DMS 273 (cell line): ENCODE results near the gene DEFB123.

ENCODE experiments used
- DNase-seq: peaks from one replicate; lab custom pipeline; 2025; ENCODE audit not compliant: unreplicated experiment; lab: John Stamatoyannopoulos, UW

The DEFB123 gene

GRCh38 chr20:31473331-31474096 is 33.1 kb downstream of the DEFB123 start:
- DNase-seq = no peak

- no peak for DNase-seq
Observed at GRCh38 chr20:31474097-31474436, 33.6 kb downstream of the DEFB123 start.

- DNase-seq = peak; percentile 28
Observed at GRCh38 chr20:31474758-31475427, 34.5 kb downstream of the DEFB123 start, which contains the start of the genes DEFB124 and REM1. DEFB124 (minus strand) TSS chr20:31475127; CDS start chr20:31473013, 2,114 bp downstream. REM1 (plus strand) TSS chr20:31475288; CDS start chr20:31476446, 1,158 bp downstream.

GRCh38 chr20:31475472-31476293 is 35.3 kb downstream of the DEFB123 start:
- peak; percentile 54 for DNase-seq

GRCh38 chr20:31476294-31476585 is 35.8 kb downstream of the DEFB123 start:
- DNase-seq = peak; percentile 59

GRCh38 chr20:31476643-31477215 is 36.3 kb downstream of the DEFB123 start:
- DNase-seq = peak; percentile 88

- no peak for DNase-seq
Observed at GRCh38 chr20:31484001-31484400, 43.6 kb downstream of the DEFB123 start.

GRCh38 chr20:31485450-31486339 is 45.3 kb downstream of the DEFB123 start:
- peak; percentile 44 for DNase-seq

- DNase-seq = no peak
Observed at GRCh38 chr20:31488115-31488514, 47.7 kb downstream of the DEFB123 start.

- no peak for DNase-seq
Observed at GRCh38 chr20:31489152-31489551, 48.7 kb downstream of the DEFB123 start.

GRCh38 chr20:31490752-31491151 is 50.3 kb downstream of the DEFB123 start:
- no peak for DNase-seq

GRCh38 chr20:31494131-31494530 is 53.7 kb downstream of the DEFB123 start:
- peak; percentile 66 for DNase-seq

- peak; percentile 40 for DNase-seq
Observed at GRCh38 chr20:31496761-31497295, 56.4 kb downstream of the DEFB123 start.

- peak; percentile 39 for DNase-seq
Observed at GRCh38 chr20:31497838-31498540, 57.6 kb downstream of the DEFB123 start.
